Ovary (tissue), 3 donors: ENCODE results near the gene CCDC85B.

Source experiments
- EP300 ChIP-seq: sonication (generic); formaldehyde crosslinking; IDR thresholded peaks from one replicate; pipeline ENCODE4 v1.6.1; 2017; ENCODE audit warnings: antibody characterized with exemption
- TF ChIP-seq, protein P1 (sequence below), 3 donors: fragments of 450-650 bp in 2 of 3; fragments of 200-600 bp in 1 of 3; IDR thresholded peaks; one replicate each; pipeline versions ENCODE4 v1.5.1 to v1.8.0; 2016 to 2022; ENCODE audit warnings: antibody characterized with exemption in 3 of 3, mild to moderate bottlenecking in 1 of 3
- donor health status: DM: no; HTN: no; CAD: no.

DNA sequence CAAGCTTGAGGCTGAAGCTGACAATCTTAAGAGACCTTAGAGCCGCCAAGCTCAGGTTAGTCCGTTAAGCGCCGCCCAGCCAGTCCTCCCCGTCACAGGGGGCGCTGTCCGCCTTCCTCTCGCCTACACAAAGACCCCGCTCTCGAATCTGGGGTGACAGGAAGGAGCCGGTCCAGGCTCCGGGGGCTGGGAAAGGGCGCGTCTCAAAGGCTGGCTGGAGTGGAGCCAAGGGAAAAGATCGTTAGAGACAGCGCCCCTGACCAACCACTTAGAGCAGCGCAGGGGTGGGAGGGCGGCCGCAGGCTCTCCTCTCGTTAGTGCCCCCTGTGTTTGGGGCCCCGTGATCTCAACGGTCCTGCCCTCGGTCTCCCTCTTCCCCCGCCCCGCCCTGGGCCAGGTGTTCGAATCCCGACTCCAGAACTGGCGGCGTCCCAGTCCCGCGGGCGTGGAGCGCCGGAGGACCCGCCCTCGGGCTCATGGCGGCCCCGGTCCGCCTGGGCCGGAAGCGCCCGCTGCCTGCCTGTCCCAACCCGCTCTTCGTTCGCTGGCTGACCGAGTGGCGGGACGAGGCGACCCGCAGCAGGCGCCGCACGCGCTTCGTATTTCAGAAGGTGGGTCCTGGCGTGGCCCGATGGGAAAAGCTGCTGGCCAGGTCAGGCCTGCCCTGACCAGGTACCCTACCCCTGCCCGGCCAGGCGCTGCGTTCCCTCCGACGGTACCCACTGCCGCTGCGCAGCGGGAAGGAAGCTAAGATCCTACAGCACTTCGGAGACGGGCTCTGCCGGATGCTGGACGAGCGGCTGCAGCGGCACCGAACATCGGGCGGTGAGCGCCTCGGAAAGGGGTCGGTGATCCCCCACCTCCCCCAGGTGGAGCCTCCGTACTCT, 30.0 kb upstream of the CCDC85B start, which contains the start of gene MUS81:
- TF ChIP-seq, protein P1, sequence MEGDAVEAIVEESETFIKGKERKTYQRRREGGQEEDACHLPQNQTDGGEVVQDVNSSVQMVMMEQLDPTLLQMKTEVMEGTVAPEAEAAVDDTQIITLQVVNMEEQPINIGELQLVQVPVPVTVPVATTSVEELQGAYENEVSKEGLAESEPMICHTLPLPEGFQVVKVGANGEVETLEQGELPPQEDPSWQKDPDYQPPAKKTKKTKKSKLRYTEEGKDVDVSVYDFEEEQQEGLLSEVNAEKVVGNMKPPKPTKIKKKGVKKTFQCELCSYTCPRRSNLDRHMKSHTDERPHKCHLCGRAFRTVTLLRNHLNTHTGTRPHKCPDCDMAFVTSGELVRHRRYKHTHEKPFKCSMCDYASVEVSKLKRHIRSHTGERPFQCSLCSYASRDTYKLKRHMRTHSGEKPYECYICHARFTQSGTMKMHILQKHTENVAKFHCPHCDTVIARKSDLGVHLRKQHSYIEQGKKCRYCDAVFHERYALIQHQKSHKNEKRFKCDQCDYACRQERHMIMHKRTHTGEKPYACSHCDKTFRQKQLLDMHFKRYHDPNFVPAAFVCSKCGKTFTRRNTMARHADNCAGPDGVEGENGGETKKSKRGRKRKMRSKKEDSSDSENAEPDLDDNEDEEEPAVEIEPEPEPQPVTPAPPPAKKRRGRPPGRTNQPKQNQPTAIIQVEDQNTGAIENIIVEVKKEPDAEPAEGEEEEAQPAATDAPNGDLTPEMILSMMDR (IDR thresholded peaks at IDR 0.05), result peak; percentile 90 to 95 (median 94)
- no peak for TF ChIP-seq EP300
